NCI-H2196 (cell line): ENCODE results near the gene CDK6.
"Not testable (repeated sequence)": the region's sequence is repeated elsewhere in the genome, so short reads cannot be mapped to it uniquely, and the experiment has no call there.

Experiments
- DNase-seq: peaks from one replicate; lab custom pipeline; 2025; ENCODE audit not compliant: unreplicated experiment; lab: John Stamatoyannopoulos, UW

Gene CDK6

DNA sequence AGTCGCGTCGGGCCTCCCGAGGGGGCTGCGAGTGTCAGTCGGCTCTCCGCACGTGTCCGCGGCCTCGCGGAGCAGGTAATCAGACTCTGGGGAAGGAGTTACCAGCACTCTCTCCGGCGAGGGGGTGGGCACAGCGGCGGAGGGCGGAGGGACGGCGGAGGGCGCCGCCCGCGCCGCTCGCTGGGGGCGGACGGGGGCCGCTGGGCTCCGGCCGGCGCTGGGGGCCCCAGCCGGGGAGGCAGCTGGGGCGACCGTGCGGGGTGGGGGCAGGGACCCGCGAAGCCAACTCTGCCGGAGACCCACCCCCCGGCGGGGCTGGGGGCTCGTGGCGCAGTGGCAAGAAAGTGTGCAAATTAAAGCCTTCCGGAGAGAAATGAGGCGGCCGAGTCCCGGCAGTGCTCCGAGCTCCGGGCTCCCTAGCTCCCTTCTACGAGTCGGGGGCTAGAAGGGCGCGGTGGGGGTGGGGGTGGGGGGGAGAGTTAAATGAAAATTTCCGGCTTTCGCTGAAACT, at the start of gene CDK6:
Gene CDK6, minus strand, starts transcription at position 85 of the 511 bp plus-strand sequence. CDS start 3,250 bp downstream, outside the sequence.
- no peak for DNase-seq

GRCh38 chr7:92886039-92886438, 49.7 kb upstream of the CDK6 start:
- DNase-seq: not testable (repeated sequence)

- no peak for DNase-seq
Observed at GRCh38 chr7:92884218-92884617, 47.8 kb upstream of the CDK6 start.

GRCh38 chr7:92882760-92883159, 46.4 kb upstream of the CDK6 start:
- DNase-seq: no peak

GRCh38 chr7:92881091-92881485, 44.7 kb upstream of the CDK6 start:
- DNase-seq: no peak

GRCh38 chr7:92880212-92881090, 44.1 kb upstream of the CDK6 start:
- DNase-seq: no peak

DNA sequence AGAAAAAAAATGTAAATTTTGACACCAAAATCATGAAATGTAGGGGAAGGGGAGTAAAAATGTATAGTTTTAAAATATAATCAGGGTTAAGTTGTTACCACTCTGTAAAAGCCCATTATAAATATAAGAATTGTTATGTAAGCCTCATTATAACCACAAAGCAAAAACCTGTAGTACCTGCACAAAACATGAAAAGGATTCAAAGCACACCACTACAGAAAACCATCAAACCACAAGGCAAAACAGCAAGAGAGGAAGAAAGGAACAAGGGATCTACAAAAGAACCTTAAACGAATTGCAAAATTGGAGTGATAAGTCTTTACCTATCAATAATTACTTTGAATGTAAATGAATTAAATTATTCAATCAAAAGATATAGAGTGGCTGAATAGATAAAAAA, 41.0 kb upstream of the CDK6 start:
- no peak for DNase-seq

DNA sequence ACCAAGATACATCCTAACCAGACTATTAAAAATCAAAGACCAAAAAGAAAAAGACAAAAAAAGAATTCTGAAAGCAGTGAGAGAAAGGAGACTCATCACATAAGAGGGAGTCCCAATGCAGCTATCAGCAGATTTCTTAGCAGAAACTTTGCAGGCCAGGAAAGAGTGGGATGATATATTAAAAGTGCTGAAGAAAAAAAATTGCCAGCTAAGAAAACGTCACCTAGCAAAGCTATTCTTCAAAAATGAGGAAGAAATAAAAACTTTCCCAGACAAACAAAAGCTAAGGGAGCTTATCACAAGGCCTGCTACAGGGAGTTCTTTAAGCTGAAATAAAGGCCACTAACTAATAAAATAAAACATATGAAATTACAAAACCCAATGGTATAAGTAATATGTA, 40.5 kb upstream of the CDK6 start:
- no peak for DNase-seq

- DNase-seq: no peak
Observed at GRCh38 chr7:92875719-92876118, 39.3 kb upstream of the CDK6 start.

DNA sequence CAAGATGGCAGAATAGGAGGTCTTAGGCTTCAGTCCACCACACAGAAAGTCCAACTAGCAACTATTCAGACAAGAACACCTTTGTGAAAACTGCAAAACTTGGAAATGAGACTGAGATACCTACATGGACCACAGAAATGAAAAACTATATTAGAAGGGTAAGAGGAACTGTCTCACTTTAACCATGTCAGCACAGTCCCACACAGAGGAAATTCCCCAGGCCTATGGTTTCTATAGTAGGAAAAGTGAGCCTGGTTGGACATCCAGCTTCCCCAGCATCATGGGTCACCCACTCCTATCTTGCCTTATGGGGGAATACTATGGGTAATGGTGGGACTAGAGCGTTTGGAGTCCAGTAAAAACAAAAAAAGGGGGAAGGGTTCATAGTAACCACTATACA, 38.8 kb upstream of the CDK6 start:
- DNase-seq: no peak

- no peak for DNase-seq
Observed at GRCh38 chr7:92874567-92874966, 38.2 kb upstream of the CDK6 start.

DNA sequence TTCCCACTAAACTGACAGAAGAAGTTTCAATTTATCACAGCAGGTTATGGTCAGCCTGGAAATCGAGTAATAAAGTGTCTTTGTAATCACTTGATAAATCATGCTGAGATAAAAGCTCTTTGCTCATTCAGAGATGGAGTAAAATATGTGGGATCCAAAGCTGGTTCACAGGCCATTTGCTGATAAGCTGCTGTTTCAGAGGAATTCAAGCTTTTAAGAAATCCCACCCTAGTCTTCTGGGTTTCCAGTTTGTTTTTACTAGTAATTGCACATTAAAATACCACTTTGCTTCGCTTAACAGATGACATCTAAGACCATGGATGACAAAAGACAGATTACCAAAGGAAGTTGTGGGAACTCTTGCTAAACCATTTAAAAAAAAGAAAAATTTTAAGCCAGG, 37.4 kb upstream of the CDK6 start:
- no peak for DNase-seq

GRCh38 chr7:92872701-92873100, 36.3 kb upstream of the CDK6 start:
- no peak for DNase-seq

DNA sequence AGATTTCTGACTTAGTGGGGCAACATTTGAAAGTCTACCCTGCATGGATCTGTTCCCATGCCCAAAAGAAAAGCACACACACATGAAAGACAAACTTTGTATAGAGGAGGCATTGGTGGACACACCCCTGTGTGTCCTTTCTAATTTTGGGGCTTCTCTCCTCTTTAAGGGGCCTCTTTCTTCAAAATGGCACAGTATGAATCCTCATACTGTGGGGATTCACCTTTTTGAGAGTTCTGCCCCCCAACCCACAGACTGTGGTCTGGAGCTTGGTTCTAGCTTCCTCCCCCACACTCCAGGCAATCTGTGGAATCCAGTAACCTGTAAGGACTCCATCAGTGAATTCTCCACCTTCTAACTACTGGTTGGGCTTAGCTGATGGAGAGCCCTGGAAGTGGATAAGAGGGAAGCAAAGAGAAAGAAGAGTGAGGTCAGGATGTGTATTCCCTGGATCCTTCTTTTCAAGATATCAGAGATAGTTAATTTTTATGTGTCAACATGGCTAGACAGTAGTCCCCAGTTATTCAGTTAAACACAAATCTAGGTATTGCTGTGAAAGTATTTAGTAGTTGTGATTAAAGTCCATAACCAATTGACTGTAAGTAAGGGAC, 32.4 kb upstream of the CDK6 start:
- DNase-seq: no peak

DNA sequence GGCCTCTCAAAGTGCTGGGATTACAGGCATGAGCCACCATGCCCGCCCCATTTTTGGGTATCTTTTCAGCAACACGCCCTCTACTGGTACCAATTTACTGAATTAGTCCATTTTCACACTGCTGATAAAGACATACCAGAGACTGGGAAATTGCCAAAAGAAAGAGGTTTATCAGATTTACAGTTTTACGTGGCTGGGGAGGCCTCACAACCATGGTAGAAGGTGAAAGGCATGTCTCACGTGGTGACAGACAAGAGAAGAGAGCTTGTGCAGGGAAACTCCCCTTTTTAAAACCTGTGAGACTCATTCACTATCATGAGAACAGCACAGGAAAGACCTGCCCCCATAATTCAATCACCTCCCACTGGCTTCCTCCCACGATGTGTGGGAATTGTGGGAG, 27.8 kb upstream of the CDK6 start:
- DNase-seq: not testable (repeated sequence)

- DNase-seq: no peak
Observed at GRCh38 chr7:92856436-92856835, 20.1 kb upstream of the CDK6 start.

DNA sequence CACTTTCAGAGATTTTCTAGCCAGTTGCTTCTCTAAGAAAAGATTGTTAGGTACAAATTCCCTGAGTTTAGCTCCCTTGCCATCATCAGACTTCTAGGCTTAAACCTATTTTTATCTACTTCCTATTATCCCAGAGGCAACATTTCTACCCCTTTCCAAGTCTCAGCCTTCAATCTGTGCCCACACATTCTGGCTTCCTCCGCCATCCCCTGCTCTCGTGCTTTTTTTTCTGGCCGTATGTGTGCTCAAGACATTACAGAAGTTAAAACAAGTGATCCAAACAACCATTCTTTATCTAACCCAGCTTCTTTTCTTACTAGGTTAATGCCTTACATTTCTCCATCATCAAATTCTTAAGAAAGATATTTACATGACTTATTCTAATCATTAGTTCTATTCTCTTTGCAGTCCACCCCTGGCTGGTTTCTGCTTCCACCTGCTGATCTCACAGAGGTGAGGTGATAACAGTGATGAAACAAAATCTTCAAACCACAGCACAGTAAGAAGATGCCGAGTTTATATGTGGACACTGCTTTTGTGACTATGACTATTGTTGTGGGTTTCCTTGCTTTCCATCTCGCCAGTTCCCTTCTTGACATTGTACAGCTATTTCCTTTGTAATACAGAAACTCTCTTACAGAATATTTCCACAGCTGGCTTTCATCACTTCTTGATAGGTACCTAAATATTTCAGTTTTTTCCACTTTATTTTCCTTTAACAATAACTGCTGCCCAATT, 18.3 kb upstream of the CDK6 start:
- no peak for DNase-seq

GRCh38 chr7:92851732-92852131, 15.4 kb upstream of the CDK6 start:
- no peak for DNase-seq

GRCh38 chr7:92850516-92850915, 14.1 kb upstream of the CDK6 start:
- no peak for DNase-seq

DNA sequence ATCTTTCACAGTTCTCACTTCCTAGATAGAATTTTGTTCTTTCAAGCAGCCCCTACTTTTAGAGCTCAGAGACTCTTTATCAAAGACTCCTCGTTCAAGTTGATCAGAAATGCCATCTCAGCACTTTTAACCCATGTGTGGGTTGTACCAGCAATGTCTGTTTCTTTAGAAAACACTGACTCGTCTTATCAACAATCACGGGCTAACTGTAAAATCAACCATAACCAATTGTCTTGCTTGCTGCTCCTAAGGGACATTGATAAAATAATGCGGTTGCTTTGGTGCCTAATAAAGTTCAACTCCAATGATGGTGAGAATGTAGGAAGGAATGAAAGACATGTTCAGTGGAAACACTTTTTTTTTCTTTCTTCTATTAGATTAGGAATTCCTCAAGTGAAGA, 12.9 kb upstream of the CDK6 start:
- no peak for DNase-seq

- no peak for DNase-seq
Observed at GRCh38 chr7:92848851-92849250, 12.5 kb upstream of the CDK6 start.

- DNase-seq: no peak
Observed at GRCh38 chr7:92848441-92848840, 12.1 kb upstream of the CDK6 start.
